22Rv1 (cell line): ENCODE data around the gene SDK2.

Source experiments
- H3K27ac ChIP-seq: fragments of 450-650 bp; 2 replicates; pipeline ENCODE4 v1.5.1; 2017
- CTCF ChIP-seq: fragments of 450-650 bp; IDR thresholded peaks from 2 replicates; pipeline ENCODE4 v1.5.1; 2017; ENCODE audit warnings: mild to moderate bottlenecking
- ZFX ChIP-seq: fragments of 450-650 bp; IDR thresholded peaks from 2 replicates; pipeline ENCODE4 v1.6.1; 2017; ENCODE audit warnings: antibody characterized with exemption, borderline replicate concordance

SDK2 gene

DNA sequence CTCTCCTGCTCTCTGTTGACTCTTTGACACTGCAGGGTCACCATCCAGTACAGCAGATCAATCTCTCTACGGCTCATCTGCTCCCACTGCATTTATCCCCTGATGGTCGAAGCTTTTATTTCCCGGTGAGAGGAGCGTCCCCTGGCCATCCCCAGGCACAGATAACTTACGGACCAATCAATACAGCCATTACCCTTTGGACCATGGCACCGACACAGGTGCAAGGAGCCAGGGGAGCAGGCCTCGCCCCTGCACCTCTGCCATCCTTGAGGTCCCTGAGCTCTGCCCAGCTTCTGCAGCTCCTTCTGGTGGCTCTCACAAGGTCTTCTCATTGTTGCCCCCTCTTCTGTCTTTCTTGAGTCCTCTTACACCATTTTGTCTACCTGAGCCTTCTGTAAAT lies 115.6 kb downstream of the SDK2 start:
- TF ChIP-seq CTCF (no peak), ZFX (no peak)
- H3K27ac ChIP-seq: no peak overlapping the region

DNA sequence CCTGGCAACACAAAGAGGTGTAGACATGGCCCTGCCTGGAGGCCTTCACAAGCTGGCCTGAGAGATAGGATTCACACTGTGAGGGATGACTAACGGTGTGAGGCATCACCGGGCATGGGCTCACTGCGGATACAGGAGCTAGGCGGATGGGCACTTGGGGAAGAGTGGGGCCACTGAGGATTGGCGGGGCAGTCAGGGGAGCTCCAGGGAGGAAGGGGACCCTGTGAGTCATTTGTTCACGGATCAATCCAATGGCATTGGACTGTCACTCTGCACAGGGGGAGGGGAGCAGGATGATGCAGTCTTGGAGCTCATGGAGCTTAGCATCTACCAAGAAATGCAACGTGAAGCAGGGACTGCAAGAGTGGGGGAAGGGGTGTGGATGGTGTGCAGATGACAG lies 117.3 kb downstream of the SDK2 start:
- TF ChIP-seq ZFX: no peak
- H3K27ac ChIP-seq: no peak overlapping the region

DNA sequence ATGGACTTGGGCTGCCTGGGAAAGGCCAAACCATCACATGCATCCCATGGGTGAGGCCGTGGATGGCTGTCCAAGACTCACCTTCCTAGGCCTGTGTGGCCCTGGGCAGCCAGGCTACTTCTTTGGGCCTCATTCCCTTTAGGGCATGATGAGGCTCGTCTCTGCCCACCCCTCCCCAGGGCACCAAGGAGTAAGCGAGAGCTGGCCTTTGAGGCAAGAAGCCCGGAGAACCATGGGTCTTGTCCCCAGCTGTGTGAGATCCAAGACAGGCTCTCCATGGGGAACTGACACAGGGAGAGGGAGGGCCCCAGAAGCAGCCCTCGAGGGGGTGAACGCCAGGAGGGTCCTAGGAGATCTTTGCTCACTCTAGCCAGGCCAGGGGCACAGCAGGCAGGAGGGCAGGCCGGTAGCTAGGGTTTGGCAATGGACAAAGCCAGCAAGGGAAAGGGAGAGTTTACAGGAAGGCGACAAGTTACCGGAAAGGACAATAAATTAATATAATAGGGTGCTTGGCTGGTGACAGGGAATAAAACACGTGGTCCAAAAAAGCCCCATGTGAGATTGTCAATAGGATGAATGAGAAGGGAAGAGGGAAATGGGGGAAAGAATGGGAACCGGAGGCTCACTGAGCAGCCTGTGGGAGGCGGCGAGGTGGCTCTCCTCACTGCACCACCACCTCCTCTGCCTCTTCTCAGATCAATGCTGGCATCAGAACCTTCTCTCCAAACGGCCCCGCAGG lies 119.1 kb downstream of the SDK2 start:
- TF ChIP-seq CTCF: no peak
- TF ChIP-seq ZFX: no peak

GRCh38 chr17:73522696-73523095 lies 121.5 kb downstream of the SDK2 start:
- H3K27ac ChIP-seq: no peak overlapping the region
- no peak for TF ChIP-seq CTCF
- TF ChIP-seq ZFX: no peak

More for the DNA sequence above, 119.1 kb downstream of the SDK2 start:
- H3K27ac ChIP-seq: no peak overlapping the region

DNA sequence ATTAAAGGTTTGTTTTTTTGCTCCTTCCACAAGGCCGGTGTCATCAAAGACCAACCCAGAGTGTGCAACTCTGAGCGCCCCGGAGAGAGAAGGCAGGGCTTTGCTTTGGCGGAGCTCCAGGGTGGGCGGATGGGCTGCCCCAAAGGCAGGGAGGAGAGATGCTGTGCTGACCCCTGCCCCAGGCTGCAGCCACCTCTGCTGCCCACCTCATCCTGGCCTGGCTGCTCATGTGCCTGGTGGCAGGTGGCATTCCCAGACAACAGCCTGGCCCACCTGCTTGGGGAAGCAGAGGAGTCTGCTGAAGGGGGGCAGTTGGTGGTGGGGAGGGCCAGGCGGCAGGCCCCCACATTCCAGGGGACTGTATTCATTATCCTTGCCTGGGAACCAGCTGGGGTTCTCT lies 122.1 kb downstream of the SDK2 start:
- no peak overlapping the region for H3K27ac ChIP-seq
- TF ChIP-seq ZFX (no peak), CTCF (no peak)

DNA sequence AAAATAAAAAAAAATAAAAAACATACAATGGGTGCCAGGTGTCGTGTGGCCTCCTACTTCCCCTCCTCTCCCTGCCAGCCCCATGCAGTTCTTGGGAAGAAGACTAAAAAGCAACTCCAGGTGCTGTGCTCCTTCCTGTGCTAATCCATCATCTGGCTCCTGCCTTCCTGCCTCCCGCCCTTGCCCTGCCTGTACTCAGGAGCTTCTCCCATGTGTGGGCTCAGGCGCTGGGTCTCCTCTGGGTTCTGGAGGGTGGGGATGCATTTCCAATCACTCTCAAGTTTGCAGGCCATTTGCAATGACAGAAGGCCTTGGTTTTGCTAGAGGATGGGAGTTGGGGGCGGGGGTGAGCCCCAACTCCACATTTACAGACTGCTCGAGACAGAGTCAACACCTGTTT lies 122.9 kb downstream of the SDK2 start:
- TF ChIP-seq CTCF: no peak
- no peak for TF ChIP-seq ZFX
- no peak overlapping the region for H3K27ac ChIP-seq

GRCh38 chr17:73520369-73520761 lies 123.9 kb downstream of the SDK2 start:
- H3K27ac ChIP-seq: no peak overlapping the region

More at GRCh38 chr17:73520369-73520761, 123.9 kb downstream of the SDK2 start:
- TF ChIP-seq CTCF (no peak), ZFX (no peak)
